ENCODE results near the gene MPV17L2. TPM values are rescaled to one million over a fixed set of nuclear protein-coding genes. Genes with fewer than 3 reads are reported as not detected.
"Not testable (repeated sequence)": the region's sequence is repeated elsewhere in the genome, so short reads cannot be mapped to it uniquely, and the experiment has no call there.

Gene MPV17L2
- total RNA-seq, 6 experiments from 2014 or later, result 9.7 to 14.9 (median 13.1) TPM

DNA sequence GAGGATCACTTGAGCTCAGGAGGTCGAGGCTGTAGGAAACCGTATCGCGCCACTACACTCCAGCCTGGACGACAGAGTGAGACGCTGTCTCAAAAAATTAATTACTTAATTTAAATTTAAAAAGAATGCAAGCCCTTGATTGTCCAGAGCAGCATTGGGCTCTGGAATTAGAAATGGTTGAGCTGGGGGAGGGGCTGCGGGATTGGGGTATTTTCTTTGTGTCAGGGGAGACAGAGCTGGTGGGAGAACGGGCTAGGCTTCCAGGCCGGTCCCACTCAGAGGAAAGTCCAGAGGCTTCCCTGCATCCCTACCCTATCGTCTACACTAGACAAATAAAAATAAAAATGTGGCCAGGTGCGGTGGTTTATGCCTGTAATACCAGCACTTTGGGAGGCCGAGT lies 13.0 kb downstream of the MPV17L2 start:
- Mint-ChIP-seq H3K9me3 (no peaks in the 10 kb centered on the region), H3K36me3 (ENCODE audit: low read depth) (peaks cover 9% of the 10 kb centered on the region; the same call in 1 of the 2 replicates), H3K27ac (peak overlapping the region; percentile 96), H3K4me3 (no peak overlapping the region; the same call in 1 of the 2 replicates), H3K27me3 (ENCODE audit: insufficient read depth) (peaks cover 5% of the 10 kb centered on the region), H3K4me1 (ENCODE audit: low read depth) (peaks cover 48% of the 10 kb centered on the region)
- TF ChIP-seq, protein P1, sequence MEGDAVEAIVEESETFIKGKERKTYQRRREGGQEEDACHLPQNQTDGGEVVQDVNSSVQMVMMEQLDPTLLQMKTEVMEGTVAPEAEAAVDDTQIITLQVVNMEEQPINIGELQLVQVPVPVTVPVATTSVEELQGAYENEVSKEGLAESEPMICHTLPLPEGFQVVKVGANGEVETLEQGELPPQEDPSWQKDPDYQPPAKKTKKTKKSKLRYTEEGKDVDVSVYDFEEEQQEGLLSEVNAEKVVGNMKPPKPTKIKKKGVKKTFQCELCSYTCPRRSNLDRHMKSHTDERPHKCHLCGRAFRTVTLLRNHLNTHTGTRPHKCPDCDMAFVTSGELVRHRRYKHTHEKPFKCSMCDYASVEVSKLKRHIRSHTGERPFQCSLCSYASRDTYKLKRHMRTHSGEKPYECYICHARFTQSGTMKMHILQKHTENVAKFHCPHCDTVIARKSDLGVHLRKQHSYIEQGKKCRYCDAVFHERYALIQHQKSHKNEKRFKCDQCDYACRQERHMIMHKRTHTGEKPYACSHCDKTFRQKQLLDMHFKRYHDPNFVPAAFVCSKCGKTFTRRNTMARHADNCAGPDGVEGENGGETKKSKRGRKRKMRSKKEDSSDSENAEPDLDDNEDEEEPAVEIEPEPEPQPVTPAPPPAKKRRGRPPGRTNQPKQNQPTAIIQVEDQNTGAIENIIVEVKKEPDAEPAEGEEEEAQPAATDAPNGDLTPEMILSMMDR (IDR thresholded peaks at IDR 0.05), result no peak
- no peak for DNase-seq

DNA sequence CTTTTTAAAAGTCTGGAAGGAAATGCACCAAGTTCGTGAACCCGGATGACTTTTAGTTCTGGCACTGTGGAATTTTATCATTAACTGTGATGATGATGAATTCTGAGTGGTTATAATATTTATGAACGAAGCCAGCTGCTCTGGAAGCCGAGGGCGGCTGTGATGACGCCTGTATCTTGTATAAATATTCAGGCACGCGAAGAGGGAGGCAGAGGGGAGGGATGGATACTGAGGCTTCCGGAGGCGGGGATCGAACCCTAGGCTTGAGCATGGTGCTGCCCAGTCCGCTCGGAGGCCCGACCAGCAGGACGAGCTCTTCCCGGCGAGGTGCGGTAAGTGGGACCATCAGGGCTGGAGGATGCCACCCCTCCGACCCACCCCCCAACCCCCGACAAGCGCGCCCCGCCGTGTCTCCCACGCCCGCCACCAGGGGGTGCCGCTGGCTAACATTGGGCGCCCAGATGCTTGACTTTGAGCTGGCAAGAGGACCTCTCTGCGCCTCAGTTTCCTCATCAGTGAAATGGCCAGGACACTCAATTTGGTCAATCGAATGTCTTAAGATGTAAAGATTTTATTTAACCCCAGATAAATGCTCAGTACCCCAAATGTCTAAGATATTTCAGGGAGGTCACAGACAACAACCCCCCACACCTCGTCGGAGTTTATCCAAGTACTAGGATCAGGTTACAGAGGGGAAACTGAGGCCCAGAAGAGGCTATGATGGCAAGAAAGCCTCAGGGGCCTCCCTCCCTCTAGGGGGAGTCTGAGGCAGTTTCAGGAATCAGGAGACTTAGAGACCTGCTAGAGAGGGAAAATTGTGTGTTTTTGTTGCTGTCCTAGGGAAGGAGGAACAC lies 15.3 kb downstream of the MPV17L2 start:
- peaks cover 3% of the 10 kb centered on the region for H3K27me3 Mint-ChIP-seq (ENCODE audit: insufficient read depth)
- H3K4me1 Mint-ChIP-seq (ENCODE audit: low read depth), result peaks cover 39% of the 10 kb centered on the region
- peak overlapping the region; percentile 68 for H3K4me3 Mint-ChIP-seq
- H3K9me3 Mint-ChIP-seq, result no peaks in the 10 kb centered on the region
- TF ChIP-seq, protein P1 (IDR thresholded peaks at IDR 0.05), result peak; percentile 89
- peak overlapping the region; percentile 67 for H3K27ac Mint-ChIP-seq
- DNase-seq, result peak; percentile 74
- H3K36me3 Mint-ChIP-seq (ENCODE audit: low read depth), result no peaks in the 10 kb centered on the region

DNA sequence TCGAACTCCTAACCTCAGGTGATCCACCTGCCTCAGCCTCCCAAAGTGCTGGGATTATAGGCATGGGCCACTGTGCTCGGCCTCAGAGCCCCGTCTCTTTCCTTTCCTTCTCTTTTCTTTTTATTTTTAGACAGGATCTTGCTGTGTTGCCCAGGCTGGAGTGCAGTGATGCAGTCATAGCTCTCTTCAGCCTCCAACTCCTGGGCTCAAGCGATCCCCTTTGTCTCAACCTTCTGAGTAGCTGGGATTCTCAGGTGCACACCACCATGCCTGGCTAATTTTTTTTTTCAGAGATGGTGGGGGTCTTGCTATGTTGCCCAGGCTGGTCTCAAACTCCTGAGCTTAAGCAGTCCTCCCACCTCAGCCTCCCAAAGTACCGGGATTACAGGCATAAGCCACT lies 16.9 kb downstream of the MPV17L2 start:
- not testable (repeated sequence) for H3K9me3 Mint-ChIP-seq; H3K27me3 Mint-ChIP-seq (ENCODE audit: insufficient read depth); H3K4me3 Mint-ChIP-seq; H3K27ac Mint-ChIP-seq; H3K36me3 Mint-ChIP-seq (ENCODE audit: low read depth); DNase-seq
- peaks cover 42% of the 10 kb centered on the region for H3K4me1 Mint-ChIP-seq (ENCODE audit: low read depth)

DNA sequence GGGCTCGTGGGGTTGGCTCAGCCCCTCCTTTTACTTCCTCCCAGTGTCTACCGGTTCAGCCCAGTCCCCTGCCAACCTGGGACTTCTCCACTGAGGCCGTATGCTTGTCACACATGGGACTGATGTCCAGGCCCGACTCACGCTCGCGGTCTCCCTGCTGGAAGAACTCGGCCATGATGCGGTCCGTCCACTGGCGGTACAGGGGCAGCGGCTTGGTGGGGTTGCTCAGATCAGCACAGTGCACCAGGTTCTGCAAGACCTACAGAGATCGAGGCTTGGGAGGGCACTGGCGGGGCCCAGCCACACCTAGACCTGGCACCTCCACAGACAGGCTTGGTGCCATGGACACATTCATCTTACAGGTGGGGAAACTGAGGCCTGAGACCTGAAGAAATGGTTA lies 18.7 kb downstream of the MPV17L2 start:
- H3K27ac Mint-ChIP-seq, result no peak overlapping the region
- no peaks in the 10 kb centered on the region for H3K9me3 Mint-ChIP-seq
- no peaks in the 10 kb centered on the region for H3K36me3 Mint-ChIP-seq (ENCODE audit: low read depth)
- no peak for DNase-seq
- peaks cover 42% of the 10 kb centered on the region for H3K4me1 Mint-ChIP-seq (ENCODE audit: low read depth)
- peaks cover 3% of the 10 kb centered on the region for H3K27me3 Mint-ChIP-seq (ENCODE audit: insufficient read depth)
- TF ChIP-seq, protein P1 (IDR thresholded peaks at IDR 0.05), result no peak
- no peak overlapping the region for H3K4me3 Mint-ChIP-seq

DNA sequence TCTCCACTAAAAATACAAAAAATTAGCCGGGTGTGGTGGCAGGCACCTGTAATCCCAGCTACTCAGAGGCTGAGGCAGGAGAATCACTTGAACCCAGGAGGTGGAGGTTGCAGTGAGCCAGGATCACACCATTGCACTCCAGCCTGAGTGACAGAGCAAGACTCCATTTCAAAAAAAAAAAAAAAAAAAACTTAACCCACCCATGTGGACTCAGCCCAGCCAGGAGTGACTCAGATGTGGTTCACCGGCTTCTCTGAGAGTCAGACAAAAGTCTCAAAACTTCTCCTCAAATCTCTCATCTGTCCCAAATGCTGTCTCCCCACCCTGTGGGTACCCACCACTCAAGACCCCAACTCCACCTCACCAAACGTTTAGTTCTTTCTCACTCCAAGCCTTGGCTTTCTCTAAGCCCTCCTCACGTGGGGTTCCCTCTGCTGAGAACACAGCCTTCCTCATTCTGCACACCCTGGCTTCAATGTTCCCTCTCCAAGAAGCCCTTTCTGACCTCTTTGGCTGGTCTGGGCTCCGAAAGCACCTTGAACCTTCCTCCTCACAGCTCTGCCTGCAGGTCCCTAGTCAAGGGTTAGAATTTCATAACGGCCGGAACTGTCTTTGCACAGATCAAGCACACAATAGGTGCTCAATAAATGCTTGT lies 21.9 kb downstream of the MPV17L2 start:
- TF ChIP-seq, protein P1 (IDR thresholded peaks at IDR 0.05), result no peak
- no peak overlapping the region for H3K27ac Mint-ChIP-seq
- no peaks in the 10 kb centered on the region for H3K9me3 Mint-ChIP-seq
- H3K4me3 Mint-ChIP-seq, result no peak overlapping the region
- H3K27me3 Mint-ChIP-seq (ENCODE audit: insufficient read depth), result peaks cover 13% of the 10 kb centered on the region
- H3K4me1 Mint-ChIP-seq (ENCODE audit: low read depth), result peaks cover 22% of the 10 kb centered on the region
- peak; percentile 33 for DNase-seq
- H3K36me3 Mint-ChIP-seq (ENCODE audit: low read depth), result no peaks in the 10 kb centered on the region

DNA sequence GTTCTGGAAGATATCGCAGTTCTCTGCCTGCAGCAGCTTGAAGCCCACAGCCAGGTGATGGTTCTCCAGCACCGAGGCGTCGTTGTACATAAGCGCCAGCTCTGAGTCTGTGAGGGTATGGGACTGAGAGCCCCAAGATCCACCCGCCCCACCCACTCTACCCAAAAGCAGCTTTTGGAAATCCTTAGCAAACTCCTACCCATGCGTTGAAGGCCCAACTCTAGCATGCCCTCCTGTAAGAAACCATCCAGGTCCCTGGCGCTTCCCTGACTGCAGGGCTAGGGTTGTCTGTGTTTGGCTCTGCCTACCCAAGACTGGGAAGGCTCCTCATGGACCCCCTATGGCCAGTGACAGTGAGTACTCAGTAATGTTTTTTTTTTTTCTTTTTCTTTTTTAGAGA lies 23.8 kb downstream of the MPV17L2 start:
- H3K36me3 Mint-ChIP-seq (ENCODE audit: low read depth), result no peaks in the 10 kb centered on the region
- TF ChIP-seq, protein P1 (IDR thresholded peaks at IDR 0.05), result no peak
- no peak for DNase-seq
- H3K27me3 Mint-ChIP-seq (ENCODE audit: insufficient read depth), result peaks cover 12% of the 10 kb centered on the region
- H3K9me3 Mint-ChIP-seq, result no peaks in the 10 kb centered on the region
- H3K4me1 Mint-ChIP-seq (ENCODE audit: low read depth), result peaks cover 16% of the 10 kb centered on the region
- no peak overlapping the region for H3K27ac Mint-ChIP-seq
- no peak overlapping the region for H3K4me3 Mint-ChIP-seq

Data from HFFc6 (cell line).